ENCODE measurements around the gene SHPK. TPM values are rescaled to one million over a fixed set of nuclear protein-coding genes. Genes with fewer than 3 reads are reported as not detected.

SHPK gene
- total RNA-seq, 1 experiment from 2014 or later, result 21.4 TPM

GRCh38 chr17:3656755-3657587 is 20.9 kb upstream of the SHPK start:
- POLR2A ChIA-PET (ENCODE audit: unreplicated experiment), result no interaction called here
- no peaks in the 10 kb centered on the region for H3K36me3 ChIP-seq (ENCODE audit: low read depth)
- H3K4me3 ChIP-seq, result no peak overlapping the region
- no peaks in the 10 kb centered on the region for H3K9me3 ChIP-seq (ENCODE audit: insufficient read depth, low read depth)
- H3K27ac ChIP-seq, result no peak overlapping the region
- no peaks in the 10 kb centered on the region for H3K27me3 ChIP-seq (ENCODE audit: insufficient read depth, low read depth)
- no peaks in the 10 kb centered on the region for H3K79me2 ChIP-seq (ENCODE audit: low read depth)
- CTCF ChIA-PET, result no interaction called here
- no peak overlapping the region for H2AFZ ChIP-seq
- TF ChIP-seq EZH2 (IDR thresholded peaks at IDR 0.05; ENCODE audit: low read depth), result no peak
- TF ChIP-seq, protein P1, sequence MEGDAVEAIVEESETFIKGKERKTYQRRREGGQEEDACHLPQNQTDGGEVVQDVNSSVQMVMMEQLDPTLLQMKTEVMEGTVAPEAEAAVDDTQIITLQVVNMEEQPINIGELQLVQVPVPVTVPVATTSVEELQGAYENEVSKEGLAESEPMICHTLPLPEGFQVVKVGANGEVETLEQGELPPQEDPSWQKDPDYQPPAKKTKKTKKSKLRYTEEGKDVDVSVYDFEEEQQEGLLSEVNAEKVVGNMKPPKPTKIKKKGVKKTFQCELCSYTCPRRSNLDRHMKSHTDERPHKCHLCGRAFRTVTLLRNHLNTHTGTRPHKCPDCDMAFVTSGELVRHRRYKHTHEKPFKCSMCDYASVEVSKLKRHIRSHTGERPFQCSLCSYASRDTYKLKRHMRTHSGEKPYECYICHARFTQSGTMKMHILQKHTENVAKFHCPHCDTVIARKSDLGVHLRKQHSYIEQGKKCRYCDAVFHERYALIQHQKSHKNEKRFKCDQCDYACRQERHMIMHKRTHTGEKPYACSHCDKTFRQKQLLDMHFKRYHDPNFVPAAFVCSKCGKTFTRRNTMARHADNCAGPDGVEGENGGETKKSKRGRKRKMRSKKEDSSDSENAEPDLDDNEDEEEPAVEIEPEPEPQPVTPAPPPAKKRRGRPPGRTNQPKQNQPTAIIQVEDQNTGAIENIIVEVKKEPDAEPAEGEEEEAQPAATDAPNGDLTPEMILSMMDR (conservative IDR thresholded peaks at IDR 0.05), result no peak
- intact Hi-C loops (cut with micrococcal nuclease; ENCODE audit: unreplicated experiment), result no loop called here
- H3K4me2 ChIP-seq, result no peak overlapping the region
- H3F3A ChIP-seq (ENCODE audit: insufficient read depth, low read depth), result peaks cover 14% of the 10 kb centered on the region; the same call in 1 of the 2 replicates
- 0 out of 2 replicates have a peak, but pooled peaks cover 4% of the 10 kb centered on the region for H4K20me1 ChIP-seq (ENCODE audit: insufficient read depth)
- BruUV-seq (replicated peaks), result no TSS peak
- peaks cover 11% of the 10 kb centered on the region for H3K4me1 ChIP-seq (replicated peaks; ENCODE audit: insufficient read depth)
- no peaks in the 10 kb centered on the region for H3K9me2 ChIP-seq (ENCODE audit: insufficient read depth)
- no peak for DNase-seq

GRCh38 chr17:3656353-3656752 is 20.3 kb upstream of the SHPK start:
- Histone ChIP-seq H3K9me2 (ENCODE audit: insufficient read depth) (no peaks in the 10 kb centered on the region), H3K4me1 (replicated peaks; ENCODE audit: insufficient read depth) (peaks cover 11% of the 10 kb centered on the region), H3K4me2 (no peak overlapping the region), H3K27ac (no peak overlapping the region), H3K27me3 (ENCODE audit: insufficient read depth, low read depth) (no peaks in the 10 kb centered on the region), H2AFZ (no peak overlapping the region), H3K9me3 (ENCODE audit: insufficient read depth, low read depth) (no peaks in the 10 kb centered on the region), H4K20me1 (ENCODE audit: insufficient read depth) (0 out of 2 replicates have a peak, but pooled peaks cover 4% of the 10 kb centered on the region), H3K79me2 (ENCODE audit: low read depth) (no peaks in the 10 kb centered on the region), H3K4me3 (no peak overlapping the region), H3K36me3 (ENCODE audit: low read depth) (no peaks in the 10 kb centered on the region), H3F3A (ENCODE audit: insufficient read depth, low read depth) (peaks cover 14% of the 10 kb centered on the region; the same call in 1 of the 2 replicates)
- intact Hi-C loops (cut with micrococcal nuclease; ENCODE audit: unreplicated experiment), result no loop called here
- POLR2A ChIA-PET (ENCODE audit: unreplicated experiment), result no interaction called here
- no peak for TF ChIP-seq EZH2 (IDR thresholded peaks at IDR 0.05; ENCODE audit: low read depth)
- TF ChIP-seq, protein P1 (conservative IDR thresholded peaks at IDR 0.05), result no peak
- DNase-seq, result no peak
- no TSS peak for BruUV-seq (replicated peaks)
- CTCF ChIA-PET, result no interaction called here

- CTCF ChIA-PET, result no interaction called here
- intact Hi-C loops (cut with micrococcal nuclease; ENCODE audit: unreplicated experiment), result no loop called here
- BruUV-seq (replicated peaks), result no TSS peak
Observed at GRCh38 chr17:3655766-3656165, 19.7 kb upstream of the SHPK start.

More at GRCh38 chr17:3655766-3656165, 19.7 kb upstream of the SHPK start:
- Histone ChIP-seq H3K36me3 (ENCODE audit: low read depth) (no peaks in the 10 kb centered on the region), H2AFZ (no peak overlapping the region), H3K9me3 (ENCODE audit: insufficient read depth, low read depth) (no peaks in the 10 kb centered on the region), H3K9me2 (ENCODE audit: insufficient read depth) (no peaks in the 10 kb centered on the region), H3K4me2 (no peak overlapping the region), H4K20me1 (ENCODE audit: insufficient read depth) (0 out of 2 replicates have a peak, but pooled peaks cover 4% of the 10 kb centered on the region), H3K27me3 (ENCODE audit: insufficient read depth, low read depth) (no peaks in the 10 kb centered on the region), H3K4me1 (replicated peaks; ENCODE audit: insufficient read depth) (peaks cover 11% of the 10 kb centered on the region), H3F3A (ENCODE audit: insufficient read depth, low read depth) (peaks cover 10% of the 10 kb centered on the region; the same call in 1 of the 2 replicates), H3K4me3 (no peak overlapping the region), H3K79me2 (ENCODE audit: low read depth) (no peaks in the 10 kb centered on the region), H3K27ac (no peak overlapping the region)
- DNase-seq, result no peak
- TF ChIP-seq, protein P1 (conservative IDR thresholded peaks at IDR 0.05), result no peak
- TF ChIP-seq EZH2 (IDR thresholded peaks at IDR 0.05; ENCODE audit: low read depth), result no peak
- POLR2A ChIA-PET (ENCODE audit: unreplicated experiment), result no interaction called here

Data from PC-9 (cell line).